HG03064 (cell line): ENCODE measurements around the gene CGGBP1.

Experiments used
- ATAC-seq: cut with Tn5 transposase; IDR thresholded peaks from one replicate; pipeline ENCODE4 v1.9.1; 2021; ENCODE audit warnings: low read depth; ENCODE audit not compliant: unreplicated experiment

Gene CGGBP1, protein sequence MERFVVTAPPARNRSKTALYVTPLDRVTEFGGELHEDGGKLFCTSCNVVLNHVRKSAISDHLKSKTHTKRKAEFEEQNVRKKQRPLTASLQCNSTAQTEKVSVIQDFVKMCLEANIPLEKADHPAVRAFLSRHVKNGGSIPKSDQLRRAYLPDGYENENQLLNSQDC

GRCh38 chr3:88058581-88059379 is at the start of gene CGGBP1, which contains the start of gene ZNF654:
Gene CGGBP1, minus strand, starts transcription at chr3:88059005. Its CDS starts 3,029 bp downstream, at chr3:88055976.
Gene ZNF654, plus strand, starts transcription at chr3:88059255. Its CDS starts 65 bp downstream, at chr3:88059320.
- ATAC-seq: peak; percentile 95

DNA sequence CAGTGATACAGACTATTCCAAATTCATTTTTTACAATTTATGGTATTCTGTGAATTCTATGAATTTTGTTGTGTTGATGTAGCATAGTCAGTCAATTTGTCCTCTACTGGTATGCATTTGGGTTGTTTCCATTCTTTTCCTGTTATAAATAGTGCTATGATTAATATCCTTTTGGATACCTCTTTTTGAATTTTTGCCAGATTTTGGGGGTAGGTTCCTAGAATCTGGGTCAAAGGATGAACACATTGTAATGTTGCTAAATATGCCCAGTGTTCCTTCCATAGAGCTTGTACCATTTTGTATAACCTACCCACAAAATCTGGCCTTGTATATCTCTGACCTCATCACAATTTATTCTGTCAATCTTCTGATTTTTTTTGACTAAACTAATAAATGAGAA is 46.5 kb upstream of the CGGBP1 start:
- no peak for ATAC-seq

GRCh38 chr3:88101142-88101541 is 42.3 kb upstream of the CGGBP1 start:
- peak; percentile 68 for ATAC-seq

DNA sequence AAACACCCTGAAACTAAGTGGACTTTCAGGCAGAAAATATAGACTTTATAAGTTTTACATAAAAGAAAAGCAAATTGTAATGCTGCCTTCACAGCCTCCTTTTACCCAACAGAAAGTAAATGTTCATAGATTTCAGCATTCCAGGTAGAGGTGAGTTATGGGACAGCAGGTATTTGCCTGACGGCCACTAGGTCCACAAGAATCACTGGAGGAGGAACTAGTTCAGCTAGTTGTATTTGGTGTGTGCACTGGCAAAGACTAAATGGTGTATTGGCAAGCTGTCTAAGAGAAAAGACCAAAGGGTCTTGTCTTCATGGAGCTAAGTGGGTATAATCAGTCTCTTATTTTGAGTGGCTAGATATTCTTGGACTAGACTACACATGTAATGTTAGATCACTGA is 34.5 kb upstream of the CGGBP1 start:
- no peak for ATAC-seq

DNA sequence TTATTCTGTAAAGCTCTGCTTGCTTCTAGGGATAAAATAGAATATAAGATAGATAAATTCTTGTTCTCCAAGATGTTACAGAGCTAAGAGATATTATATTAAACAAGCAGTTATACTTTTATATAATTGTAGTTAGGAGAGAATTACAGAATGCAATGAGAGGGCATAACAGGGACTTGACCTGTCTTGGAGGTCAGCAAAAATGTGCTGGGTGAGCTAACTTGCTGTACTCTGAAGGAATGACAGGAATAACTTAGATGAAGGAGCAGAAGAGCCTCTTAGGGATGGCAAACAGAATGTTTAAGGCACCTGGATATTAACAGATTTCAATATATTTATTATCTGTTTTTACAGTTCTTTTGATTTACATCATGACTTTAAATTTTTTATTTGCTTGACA is 33.5 kb upstream of the CGGBP1 start:
- no peak for ATAC-seq

DNA sequence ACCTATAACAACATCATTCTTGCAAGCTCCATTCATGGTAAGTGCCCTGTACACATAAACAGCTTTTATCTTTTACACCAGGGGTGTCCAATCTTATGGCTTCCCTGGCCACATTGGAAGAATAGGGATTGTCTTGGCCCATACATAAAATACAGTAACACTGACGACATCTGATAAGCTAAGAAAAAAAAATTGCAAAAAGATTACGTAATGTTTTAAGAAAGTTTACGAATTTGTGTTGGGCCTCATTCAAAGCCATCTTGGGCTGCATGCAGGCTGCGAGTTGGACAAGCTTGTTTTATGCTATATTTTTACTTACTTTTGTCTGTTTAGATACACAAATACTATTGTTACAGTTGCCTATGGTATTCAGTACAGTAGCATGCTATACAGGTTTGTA is 31.9 kb upstream of the CGGBP1 start:
- no peak for ATAC-seq

DNA sequence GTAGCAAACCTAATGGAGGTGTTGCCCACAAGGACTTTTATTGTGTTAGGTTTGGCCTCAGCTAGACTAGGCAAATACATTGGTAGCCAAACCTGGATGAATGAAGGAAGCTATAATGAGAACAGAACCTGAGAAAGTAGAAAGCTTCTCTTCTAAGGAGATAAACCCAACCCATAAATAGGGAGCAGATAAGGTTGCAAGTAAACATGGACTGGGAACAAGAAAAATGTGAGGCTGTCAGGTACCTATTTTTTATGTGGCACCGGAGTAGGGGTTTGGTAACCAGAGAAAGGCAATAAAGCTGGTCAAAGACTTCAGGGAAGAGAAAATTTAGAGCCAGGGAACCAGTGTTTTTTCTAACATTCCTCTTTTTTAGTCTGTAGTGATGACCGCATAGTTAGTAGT is 25.3 kb upstream of the CGGBP1 start:
- ATAC-seq: no peak

GRCh38 chr3:88082854-88083253 is 24.0 kb upstream of the CGGBP1 start:
- no peak for ATAC-seq

GRCh38 chr3:88078932-88079331 is 20.1 kb upstream of the CGGBP1 start:
- ATAC-seq: no peak

GRCh38 chr3:88076712-88077111 is 17.9 kb upstream of the CGGBP1 start:
- no peak for ATAC-seq

GRCh38 chr3:88075497-88075896 is 16.7 kb upstream of the CGGBP1 start:
- ATAC-seq: no peak

- no peak for ATAC-seq
Measured at GRCh38 chr3:88075072-88075471, 16.3 kb upstream of the CGGBP1 start.

- ATAC-seq: no peak
Measured at GRCh38 chr3:88061746-88062145, 2.9 kb upstream of the CGGBP1 start.

- peak; percentile 0 for ATAC-seq
Measured at GRCh38 chr3:88059380-88060170, 770 bp upstream of the CGGBP1 start.

- ATAC-seq: no peak
Measured at GRCh38 chr3:88058306-88058580, 562 bp downstream of the CGGBP1 start.

DNA sequence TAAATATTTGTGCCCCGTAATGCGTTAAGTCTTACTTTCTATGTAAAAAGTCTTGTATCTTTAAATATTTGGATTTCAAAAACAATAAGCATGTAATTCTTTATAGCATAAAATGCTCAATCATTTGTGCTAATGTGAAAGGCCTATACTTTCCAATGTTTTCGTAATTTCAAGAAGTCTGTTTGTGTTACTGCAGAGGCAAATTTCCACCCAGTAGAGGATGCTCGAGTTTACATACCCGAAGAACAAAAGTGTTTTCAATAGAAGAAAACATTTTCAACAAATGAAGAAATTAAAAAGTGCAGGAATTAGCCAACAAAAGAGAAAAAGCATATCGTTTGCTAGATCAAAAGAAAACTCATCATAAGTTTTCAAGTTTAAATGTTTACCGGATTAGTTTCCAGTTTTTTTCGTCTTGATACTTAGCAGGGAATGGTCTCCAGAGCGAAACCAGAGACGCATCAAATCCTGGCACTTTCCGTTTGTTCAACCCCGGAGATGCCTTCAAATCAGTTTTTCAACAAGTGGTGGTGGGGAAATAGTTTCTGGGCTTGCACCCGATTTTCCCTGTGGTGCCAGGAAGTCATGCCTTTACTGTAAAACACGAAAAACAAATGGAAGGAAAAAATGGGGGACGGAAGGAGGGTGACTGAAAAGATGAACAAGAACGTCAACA is 1.0 kb downstream of the CGGBP1 start:
- ATAC-seq: no peak

DNA sequence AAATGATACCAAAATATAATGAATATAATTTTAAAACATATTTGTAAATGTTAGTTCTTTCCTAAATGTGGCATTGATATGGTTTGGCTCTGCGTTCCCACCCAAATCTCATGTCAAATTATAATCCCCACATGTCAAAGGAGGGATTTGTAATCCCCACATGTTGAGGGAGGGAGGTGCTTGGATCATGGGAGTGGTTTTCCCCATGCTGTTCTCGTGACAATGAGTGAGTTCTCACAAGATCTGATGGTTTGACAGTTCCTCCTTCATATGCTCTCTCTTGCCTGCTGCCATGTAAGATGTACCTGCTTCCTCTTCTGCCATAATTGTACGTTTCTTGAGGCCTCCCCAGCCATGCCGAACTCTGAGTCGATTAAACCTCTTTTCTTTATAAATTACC is 12.0 kb downstream of the CGGBP1 start:
- ATAC-seq: no peak

DNA sequence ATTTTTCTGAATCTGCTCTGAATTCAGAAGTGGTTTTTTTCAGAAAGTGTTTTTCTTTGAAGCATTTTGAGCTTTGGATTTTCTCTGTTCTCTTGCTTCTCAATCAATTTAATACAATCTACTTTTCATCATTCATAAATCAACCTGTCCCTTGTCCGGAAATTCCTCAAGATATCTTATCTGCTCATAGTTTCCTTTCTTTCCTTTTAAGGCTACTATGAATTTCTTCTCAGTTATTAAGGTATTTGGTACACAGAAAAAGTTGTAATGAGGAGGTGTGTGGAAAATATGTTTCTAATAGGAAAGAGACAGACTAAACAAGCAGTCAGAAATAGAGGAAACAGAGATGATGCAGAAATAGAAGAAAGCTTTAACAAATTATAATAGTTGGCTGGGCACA is 14.4 kb downstream of the CGGBP1 start:
- ATAC-seq: no peak

- ATAC-seq: no peak
Measured at GRCh38 chr3:88041005-88041404, 17.8 kb downstream of the CGGBP1 start.

GRCh38 chr3:88040529-88040928 is 18.3 kb downstream of the CGGBP1 start:
- no peak for ATAC-seq

GRCh38 chr3:88038566-88038965 is 20.2 kb downstream of the CGGBP1 start:
- no peak for ATAC-seq
